GM12875 (cell line): ENCODE results near the gene AP4S1.
"Not testable (repeated sequence)": the region's sequence is repeated elsewhere in the genome, so short reads cannot be mapped to it uniquely, and the experiment has no call there.

ENCODE experiments used
- H3K4me3 ChIP-seq: one replicate; pipeline ENCODE4 v1.5.1; 2011; ENCODE audit warnings: low read depth, low read length, control low read depth
- CTCF ChIP-seq: IDR thresholded peaks from 2 replicates; pipeline ENCODE4 v1.5.1; 2011; ENCODE audit warnings: low read depth, mild to moderate bottlenecking, control low read depth, inconsistent platforms, low read length, moderate library complexity, borderline replicate concordance; ENCODE audit not compliant: insufficient read depth

AP4S1 gene

GRCh38 chr14:30996892-30997659 is 28.4 kb upstream of the AP4S1 start:
- H3K4me3 ChIP-seq, result no peak overlapping the region
- no peak for TF ChIP-seq CTCF

- TF ChIP-seq CTCF, result no peak
- H3K4me3 ChIP-seq, result no peak overlapping the region
These were observed 27.2 kb upstream of the AP4S1 start for GRCh38 chr14:30998100-30998706.

GRCh38 chr14:30999038-30999773 is 26.2 kb upstream of the AP4S1 start:
- H3K4me3 ChIP-seq, result no peak overlapping the region
- TF ChIP-seq CTCF, result no peak

- TF ChIP-seq CTCF, result no peak
- no peak overlapping the region for H3K4me3 ChIP-seq
These were observed 24.7 kb upstream of the AP4S1 start for GRCh38 chr14:31000629-31001338.

- TF ChIP-seq CTCF, result no peak
- H3K4me3 ChIP-seq, result no peak overlapping the region
These were observed 24.1 kb upstream of the AP4S1 start for GRCh38 chr14:31001339-31001658.

- TF ChIP-seq CTCF, result no peak
These were observed 22.2 kb upstream of the AP4S1 start for GRCh38 chr14:31003284-31003683.

GRCh38 chr14:31004007-31004406 is 21.4 kb upstream of the AP4S1 start:
- not testable (repeated sequence) for H3K4me3 ChIP-seq

More at GRCh38 chr14:31003284-31003683, 22.2 kb upstream of the AP4S1 start:
- no peak overlapping the region for H3K4me3 ChIP-seq
